HG03442 (cell line): ENCODE results near the gene POMT1.
"Not testable (repeated sequence)": the region's sequence is repeated elsewhere in the genome, so short reads cannot be mapped to it uniquely, and the experiment has no call there.

Experiments used
- ATAC-seq: cut with Tn5 transposase; IDR thresholded peaks from one replicate; pipeline ENCODE4 v1.9.1; 2021; ENCODE audit warnings: mild to moderate bottlenecking, moderate library complexity; ENCODE audit not compliant: unreplicated experiment

The POMT1 gene

GRCh38 chr9:131502781-131503625 lies at the start of gene POMT1:
POMT1 (plus strand) TSS chr9:131502918; CDS start chr9:131504219, 1,301 bp downstream.
- ATAC-seq: peak; percentile 79

GRCh38 chr9:131454028-131454427 lies 48.7 kb upstream of the POMT1 start:
- no peak for ATAC-seq

- not testable (repeated sequence) for ATAC-seq
Measured at GRCh38 chr9:131455655-131456054, 47.1 kb upstream of the POMT1 start.

GRCh38 chr9:131457746-131458145 lies 45.0 kb upstream of the POMT1 start:
- no peak for ATAC-seq

- no peak for ATAC-seq
Measured at GRCh38 chr9:131459056-131459455, 43.7 kb upstream of the POMT1 start.

GRCh38 chr9:131461166-131461565 lies 41.6 kb upstream of the POMT1 start:
- no peak for ATAC-seq

GRCh38 chr9:131464354-131465000 lies 38.2 kb upstream of the POMT1 start:
- no peak for ATAC-seq

GRCh38 chr9:131465401-131465800 lies 37.3 kb upstream of the POMT1 start:
- no peak for ATAC-seq

GRCh38 chr9:131467214-131467935 lies 35.3 kb upstream of the POMT1 start:
- no peak for ATAC-seq

GRCh38 chr9:131468031-131468430 lies 34.7 kb upstream of the POMT1 start:
- no peak for ATAC-seq

- no peak for ATAC-seq
Measured at GRCh38 chr9:131469356-131469755, 33.4 kb upstream of the POMT1 start.

GRCh38 chr9:131469951-131470350 lies 32.8 kb upstream of the POMT1 start:
- ATAC-seq: no peak

GRCh38 chr9:131470581-131470991 lies 32.1 kb upstream of the POMT1 start:
- ATAC-seq: no peak

- not testable (repeated sequence) for ATAC-seq
Measured at GRCh38 chr9:131472085-131472484, 30.6 kb upstream of the POMT1 start.

GRCh38 chr9:131473198-131473885 lies 29.4 kb upstream of the POMT1 start:
- no peak for ATAC-seq

- no peak for ATAC-seq
Measured at GRCh38 chr9:131473891-131474290, 28.8 kb upstream of the POMT1 start.

- no peak for ATAC-seq
Measured at GRCh38 chr9:131474711-131475110, 28.0 kb upstream of the POMT1 start.

- ATAC-seq: no peak
Measured at GRCh38 chr9:131475111-131475955, 27.4 kb upstream of the POMT1 start.

GRCh38 chr9:131475956-131476776 lies 26.6 kb upstream of the POMT1 start:
- ATAC-seq: no peak
